Measurements from ENCODE around the gene SRD5A3.

DNA sequence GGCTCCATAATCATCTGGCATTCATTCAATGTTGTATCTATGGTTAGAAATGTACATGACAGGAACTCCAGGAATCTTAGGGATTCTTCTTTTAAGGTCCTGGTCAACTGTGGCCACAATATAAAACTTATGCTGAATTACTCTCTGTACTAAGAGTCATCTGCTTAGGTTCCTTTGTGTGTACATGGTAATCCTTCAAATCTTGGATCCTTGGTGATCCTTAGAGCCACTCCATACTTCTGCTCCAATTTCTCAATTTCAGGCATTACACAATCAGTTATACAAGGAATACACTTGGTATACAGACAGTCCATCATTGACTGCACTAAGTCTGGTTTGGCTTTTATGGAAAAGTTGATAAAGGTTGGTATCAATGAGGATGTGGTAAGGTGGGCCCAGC is 5.8 kb downstream of the SRD5A3 start:
- no peak for TF ChIP-seq CTCF (IDR thresholded peaks at IDR 0.05)
- no peak for TF ChIP-seq POLR2A (IDR thresholded peaks at IDR 0.05)
- TF ChIP-seq POLR2AphosphoS5 (IDR thresholded peaks at IDR 0.05; ENCODE audit: insufficient read depth in 1 of 2, low read depth in 1 of 2) = no peak

Measured in vagina (tissue), 2 donors.